NT2/D1 (cell line): ENCODE results near the gene AHR.

Experiments
- DNase-seq: peaks from one replicate; pipeline ENCODE4 v3.0.0-alpha.2; 2011; ENCODE audit warnings: low read depth, low spot score
- H3K27me3 ChIP-seq: 2 replicates; pipeline ENCODE4 v1.6.0; 2011; ENCODE audit warnings: mild to moderate bottlenecking; ENCODE audit not compliant: insufficient read length, insufficient read depth
- H3K36me3 ChIP-seq: 2 replicates; pipeline ENCODE4 v1.6.1; 2011; ENCODE audit warnings: mild to moderate bottlenecking, low read length, mixed read lengths; ENCODE audit not compliant: insufficient read depth, insufficient read length
- H3K4me1 ChIP-seq: 2 replicates; pipeline ENCODE4 v1.5.1; 2011; ENCODE audit not compliant: insufficient read depth, insufficient read length
- H3K4me3 ChIP-seq: 2 replicates; pipeline ENCODE4 v1.5.1; 2011; ENCODE audit warnings: low read depth; ENCODE audit not compliant: insufficient read length
- H3K9ac ChIP-seq: 2 replicates; pipeline ENCODE4 v1.6.0; 2011; ENCODE audit warnings: low read depth; ENCODE audit not compliant: insufficient read length
- H3K9me3 ChIP-seq: 2 replicates; pipeline ENCODE4 v1.5.1; 2011; ENCODE audit warnings: mild to moderate bottlenecking, low read length; ENCODE audit not compliant: insufficient read depth
- SUZ12 ChIP-seq: IDR thresholded peaks from 2 replicates; pipeline ENCODE4 v1.6.1; 2011; ENCODE audit not compliant: insufficient read length, insufficient read depth; ENCODE audit errors: extremely low read depth
- YY1 ChIP-seq: IDR thresholded peaks from 2 replicates; pipeline ENCODE4 v1.6.1; 2011; ENCODE audit not compliant: insufficient read length, insufficient read depth
- ZNF274 ChIP-seq: IDR thresholded peaks from 2 replicates; pipeline ENCODE4 v1.6.1; 2011; ENCODE audit warnings: mild to moderate bottlenecking, low read depth, low read length

The AHR gene

DNA sequence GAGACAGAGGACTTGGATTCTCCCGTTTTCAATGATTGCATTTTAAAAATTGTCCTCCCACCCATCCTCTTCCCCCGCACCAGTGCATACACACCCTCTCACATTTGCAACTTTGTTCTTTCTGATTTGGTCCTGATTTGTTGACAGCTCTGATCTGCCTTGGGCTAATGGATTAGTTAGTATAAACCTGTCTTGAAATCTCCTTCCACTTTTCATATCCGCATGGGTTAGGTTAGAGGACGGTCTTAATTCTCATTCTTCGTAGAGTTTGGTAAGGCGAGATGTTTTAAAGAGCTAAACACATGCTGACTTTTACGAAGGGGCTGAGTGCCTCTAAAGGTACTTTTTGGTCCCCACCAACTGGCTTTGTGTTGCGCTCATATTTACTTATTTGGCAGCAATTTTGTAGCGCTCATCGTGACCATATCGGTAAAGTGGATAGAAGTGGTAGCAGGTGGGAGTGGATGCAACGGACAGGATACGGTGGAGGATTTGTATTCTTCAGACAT is 1.1 kb downstream of the AHR start:
- Histone ChIP-seq H3K36me3 (no peaks in the 10 kb centered on the region), H3K9me3 (0 out of 2 replicates have a peak, but pooled peaks cover 8% of the 10 kb centered on the region), H3K4me1 (no peaks in the 10 kb centered on the region), H3K27me3 (peaks cover 15% of the 10 kb centered on the region), H3K4me3 (peak overlapping the region; percentile 83), H3K9ac (peak overlapping the region; percentile 80)
- no peak for TF ChIP-seq SUZ12
- TF ChIP-seq ZNF274 = no peak
- no peak for TF ChIP-seq YY1
- no peak for DNase-seq

- Histone ChIP-seq H3K9me3 (0 out of 2 replicates have a peak, but pooled peaks cover 8% of the 10 kb centered on the region), H3K36me3 (no peaks in the 10 kb centered on the region), H3K27me3 (peaks cover 15% of the 10 kb centered on the region), H3K9ac (no peak overlapping the region), H3K4me1 (no peaks in the 10 kb centered on the region), H3K4me3 (peak overlapping the region; percentile 83)
- no peak for DNase-seq
- TF ChIP-seq SUZ12 (no peak), YY1 (no peak), ZNF274 (no peak)
These were observed 1.6 kb downstream of the AHR start for GRCh38 chr7:17300012-17300411.

GRCh38 chr7:17300437-17300836 is 2.0 kb downstream of the AHR start:
- DNase-seq = no peak
- no peaks in the 10 kb centered on the region for H3K36me3 ChIP-seq
- H3K9me3 ChIP-seq = 0 out of 2 replicates have a peak, but pooled peaks cover 8% of the 10 kb centered on the region
- TF ChIP-seq ZNF274 = no peak
- no peak for TF ChIP-seq SUZ12
- no peak for TF ChIP-seq YY1
- H3K27me3 ChIP-seq = peaks cover 15% of the 10 kb centered on the region
- H3K4me3 ChIP-seq = no peak overlapping the region
- no peaks in the 10 kb centered on the region for H3K4me1 ChIP-seq
- no peak overlapping the region for H3K9ac ChIP-seq

DNA sequence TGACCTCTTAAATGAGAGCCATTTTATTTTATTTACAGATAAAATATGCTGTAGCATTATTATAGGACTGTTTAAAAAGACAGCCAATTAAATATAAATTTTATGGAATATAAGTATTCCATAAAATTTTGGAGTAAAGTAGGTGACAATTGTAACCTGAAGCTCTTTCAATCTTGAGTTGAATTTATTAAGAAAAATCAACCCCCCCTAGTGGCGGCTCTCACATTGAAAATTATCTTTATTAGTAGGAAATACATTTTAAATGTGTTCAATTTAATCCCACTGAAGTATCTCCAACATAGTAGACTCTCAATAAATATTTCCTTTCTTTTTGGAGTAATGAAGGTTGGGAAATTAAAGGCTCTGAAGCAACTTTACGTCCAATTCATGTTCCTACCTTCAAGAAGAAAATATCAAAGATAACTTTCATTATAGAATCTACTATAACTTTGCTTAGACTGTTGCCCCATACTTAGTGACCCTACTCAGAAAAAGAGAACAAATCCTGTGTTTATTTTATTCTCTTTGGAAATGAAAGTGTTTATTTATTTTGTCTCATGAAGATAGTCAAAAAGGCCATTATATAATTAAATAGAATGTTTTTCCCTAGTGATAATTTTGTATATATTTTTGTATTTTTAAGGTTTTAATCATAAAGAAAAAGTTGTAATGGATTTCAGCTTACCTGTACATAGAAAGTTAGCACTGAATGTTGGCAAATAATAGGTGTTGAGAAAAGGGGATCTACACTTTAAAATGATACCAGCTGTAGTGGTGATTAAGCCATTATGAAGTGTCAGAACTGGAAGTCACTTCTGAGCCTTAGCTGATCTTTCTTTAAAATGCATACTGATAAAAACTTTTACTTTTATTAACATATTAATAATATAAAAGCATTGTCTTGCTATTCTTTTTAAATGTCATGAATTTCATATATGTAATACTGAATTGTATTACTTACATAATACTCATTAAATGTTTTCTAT is 3.3 kb downstream of the AHR start:
- H3K9ac ChIP-seq = no peak overlapping the region
- 0 out of 2 replicates have a peak, but pooled peaks cover 8% of the 10 kb centered on the region for H3K9me3 ChIP-seq
- DNase-seq = no peak
- no peaks in the 10 kb centered on the region for H3K4me1 ChIP-seq
- TF ChIP-seq ZNF274 (no peak), SUZ12 (no peak), YY1 (no peak)
- H3K4me3 ChIP-seq = no peak overlapping the region
- H3K36me3 ChIP-seq = no peaks in the 10 kb centered on the region
- peaks cover 15% of the 10 kb centered on the region for H3K27me3 ChIP-seq

DNA sequence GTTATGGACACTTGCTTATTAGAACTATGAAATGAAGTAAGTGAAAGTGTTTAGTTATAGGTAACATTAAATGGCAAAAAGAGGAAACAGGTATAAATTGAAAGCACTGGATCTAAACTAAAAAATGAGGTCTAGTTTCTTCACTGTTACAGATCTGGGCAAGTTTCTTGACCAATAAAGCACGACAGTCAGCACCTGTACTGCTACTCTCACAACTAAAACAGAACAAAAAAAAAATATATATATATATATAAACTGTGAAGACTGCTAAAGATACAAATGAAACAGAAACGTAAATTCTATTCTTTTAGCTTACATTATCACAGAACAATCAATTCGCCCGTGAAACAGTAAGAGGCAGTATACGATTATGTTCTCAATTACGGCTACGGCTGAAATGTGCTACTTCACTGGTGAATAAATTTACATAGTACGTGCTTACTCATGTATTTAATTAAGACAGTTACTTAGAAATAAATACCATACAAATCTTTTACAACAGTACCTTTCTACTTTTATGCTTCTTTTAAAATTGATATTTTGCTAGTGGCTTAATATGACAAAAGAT is 4.2 kb downstream of the AHR start:
- Histone ChIP-seq H3K4me3 (no peak overlapping the region), H3K9me3 (0 out of 2 replicates have a peak, but pooled peaks cover 5% of the 10 kb centered on the region), H3K4me1 (no peaks in the 10 kb centered on the region), H3K27me3 (peaks cover 15% of the 10 kb centered on the region), H3K9ac (no peak overlapping the region), H3K36me3 (no peaks in the 10 kb centered on the region)
- no peak for DNase-seq
- TF ChIP-seq YY1 (no peak), ZNF274 (no peak), SUZ12 (no peak)

DNA sequence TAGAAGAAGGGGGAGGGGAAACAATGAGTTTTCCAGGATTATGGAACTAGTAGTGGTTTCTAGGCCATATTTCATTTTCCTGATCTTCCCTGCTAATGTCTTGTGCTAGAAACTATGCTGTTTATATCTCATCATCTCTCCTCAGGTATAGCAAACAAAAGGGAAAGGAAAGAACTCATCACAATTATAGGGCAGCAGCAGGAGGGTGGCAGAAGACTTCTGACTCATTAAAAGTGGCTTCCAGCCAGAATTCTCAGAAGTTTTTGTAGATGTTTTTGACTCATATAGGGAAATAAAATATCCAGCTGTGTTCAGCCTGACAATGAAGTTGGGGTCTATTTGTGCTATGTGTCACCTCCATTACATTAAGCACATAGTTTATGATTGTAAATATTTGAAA is 6.5 kb downstream of the AHR start:
- DNase-seq = no peak

More for the DNA sequence above, 6.5 kb downstream of the AHR start:
- Histone ChIP-seq H3K4me1 (no peaks in the 10 kb centered on the region), H3K4me3 (no peak overlapping the region), H3K9ac (no peak overlapping the region), H3K27me3 (peaks cover 4% of the 10 kb centered on the region), H3K9me3 (no peaks in the 10 kb centered on the region), H3K36me3 (no peaks in the 10 kb centered on the region)
- TF ChIP-seq YY1 = no peak
- TF ChIP-seq ZNF274 = no peak
- no peak for TF ChIP-seq SUZ12
